ENCODE data around the gene ACKR3.

The ACKR3 gene

DNA sequence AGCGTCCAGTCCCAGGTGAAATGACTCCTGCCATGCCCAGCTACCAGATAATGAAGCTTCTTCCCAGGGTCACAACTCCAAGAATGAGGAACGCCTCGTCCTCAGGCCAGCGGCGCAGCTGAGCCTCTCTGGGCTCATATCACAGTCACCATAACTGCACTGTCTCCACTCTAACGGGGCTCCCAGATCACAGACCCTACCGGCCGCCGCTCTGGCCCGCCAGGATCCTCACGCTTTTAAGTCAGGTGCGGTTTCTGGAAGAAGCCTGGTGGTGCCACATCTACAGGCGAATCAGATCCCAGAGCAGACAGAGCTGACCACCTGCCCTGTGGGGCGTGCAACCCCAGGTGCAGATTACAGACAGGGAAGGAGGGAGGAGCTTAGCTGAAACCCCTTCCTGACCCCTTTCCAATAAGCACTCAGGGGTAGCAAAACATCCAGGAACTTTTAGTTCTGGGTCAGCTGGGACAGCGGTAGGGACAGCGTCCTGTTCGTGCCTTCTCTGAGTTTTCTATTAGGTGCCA, 3.7 kb upstream of the ACKR3 start:
- no peak for DNase-seq (ENCODE audit: low read depth)
- no peak overlapping the region for H3K4me3 ChIP-seq (ENCODE audit: low read depth, low read length)

DNA sequence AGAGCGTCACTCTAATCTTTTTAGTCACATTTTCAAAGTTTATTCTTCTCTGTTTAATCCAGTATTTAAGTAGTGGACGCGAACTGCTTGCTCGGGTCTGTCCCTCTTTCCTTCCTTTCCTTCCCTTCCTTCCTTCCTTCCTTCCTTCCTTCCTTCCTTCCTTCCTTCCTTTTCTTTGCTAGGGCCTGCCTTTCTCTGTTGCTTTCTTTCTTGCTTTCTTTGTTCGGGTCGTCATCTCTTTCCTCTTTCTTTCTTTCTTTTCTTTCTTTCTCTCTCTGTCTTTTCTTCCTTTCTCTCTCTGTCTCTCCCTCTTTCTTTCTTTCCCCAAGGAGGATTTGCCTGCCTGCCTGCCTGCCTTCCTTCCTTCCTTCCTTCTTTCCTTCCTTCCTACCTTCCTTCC, 3.0 kb upstream of the ACKR3 start:
- DNase-seq (ENCODE audit: low read depth) = no peak
- no peak overlapping the region for H3K4me3 ChIP-seq (ENCODE audit: low read depth, low read length)

DNA sequence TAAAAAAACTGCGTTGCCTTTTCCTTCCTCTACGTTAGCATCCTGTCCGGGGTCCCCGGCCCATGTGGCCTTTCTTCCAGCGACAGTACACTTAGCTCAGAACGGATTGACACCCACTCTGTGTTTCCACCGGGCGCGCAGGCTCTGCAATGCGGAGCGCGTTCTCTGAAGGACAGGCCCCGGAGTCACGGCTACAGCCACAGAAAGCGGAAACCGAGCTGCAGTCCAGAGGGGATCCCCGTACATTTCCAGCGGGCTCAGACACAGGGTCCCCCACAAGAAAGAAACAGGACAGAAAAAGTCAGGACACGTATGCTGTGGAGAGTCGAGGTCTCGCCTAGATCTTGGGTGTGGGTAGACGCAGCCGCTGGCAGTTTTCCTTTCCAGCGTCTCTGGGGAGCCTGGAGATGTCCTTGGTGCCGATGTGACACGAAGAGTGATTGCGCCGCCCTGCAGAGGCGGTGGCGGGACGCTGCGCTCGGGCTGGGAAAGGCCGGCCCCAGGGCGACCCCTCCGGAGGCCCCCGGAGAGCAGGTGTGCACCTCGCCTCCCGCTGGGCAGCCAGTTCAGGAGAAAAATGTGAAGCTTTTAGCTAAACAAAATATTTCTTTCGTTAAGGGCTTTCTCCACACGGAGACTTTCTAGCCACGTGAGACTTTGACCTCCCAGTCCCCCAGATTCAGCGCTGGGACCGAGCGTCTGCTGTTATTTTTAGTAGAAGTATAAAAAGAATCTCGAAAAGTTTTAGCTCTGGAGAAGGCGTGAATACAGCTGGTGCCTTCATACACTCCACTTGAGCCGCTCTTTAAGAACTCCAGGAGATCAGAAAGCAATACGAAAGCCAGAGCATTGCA, 1.3 kb upstream of the ACKR3 start:
- no peak for DNase-seq (ENCODE audit: low read depth)

DNA sequence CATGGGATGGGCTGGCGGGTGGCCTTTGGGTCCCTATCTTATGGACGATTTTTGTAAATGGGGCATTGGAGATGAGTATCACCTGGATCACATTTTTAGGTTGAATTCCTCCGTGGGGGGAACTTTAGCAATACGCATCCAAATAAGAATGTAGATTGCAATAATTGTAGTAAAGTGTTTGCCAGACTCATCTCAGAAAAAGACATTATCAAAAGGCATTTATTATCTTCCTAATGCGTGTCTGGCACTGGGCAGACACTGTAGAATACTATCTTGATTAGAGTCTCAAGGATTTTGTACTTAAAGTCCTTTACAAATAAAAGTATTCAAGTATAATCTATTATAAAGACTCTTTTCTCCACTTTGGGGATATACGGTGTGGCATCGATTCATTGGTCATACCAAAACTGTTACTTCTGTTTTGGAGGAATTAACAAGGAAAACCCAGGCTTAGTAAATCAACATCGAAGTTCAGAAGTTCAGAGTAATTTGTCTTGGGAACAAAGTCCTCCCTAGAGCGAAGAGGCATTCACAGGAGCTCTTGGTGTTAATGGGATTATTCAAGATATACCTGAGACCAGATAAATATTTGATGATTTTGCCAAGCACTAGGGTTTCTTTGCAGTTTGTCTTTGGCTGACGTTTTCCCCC, 578 bp upstream of the ACKR3 start:
- DNase-seq (ENCODE audit: low read depth) = no peak
- no peak overlapping the region for H3K4me3 ChIP-seq (ENCODE audit: low read depth, low read length)

More for the DNA sequence above, 1.3 kb upstream of the ACKR3 start:
- no peak overlapping the region for H3K4me3 ChIP-seq (ENCODE audit: low read depth, low read length)

DNA sequence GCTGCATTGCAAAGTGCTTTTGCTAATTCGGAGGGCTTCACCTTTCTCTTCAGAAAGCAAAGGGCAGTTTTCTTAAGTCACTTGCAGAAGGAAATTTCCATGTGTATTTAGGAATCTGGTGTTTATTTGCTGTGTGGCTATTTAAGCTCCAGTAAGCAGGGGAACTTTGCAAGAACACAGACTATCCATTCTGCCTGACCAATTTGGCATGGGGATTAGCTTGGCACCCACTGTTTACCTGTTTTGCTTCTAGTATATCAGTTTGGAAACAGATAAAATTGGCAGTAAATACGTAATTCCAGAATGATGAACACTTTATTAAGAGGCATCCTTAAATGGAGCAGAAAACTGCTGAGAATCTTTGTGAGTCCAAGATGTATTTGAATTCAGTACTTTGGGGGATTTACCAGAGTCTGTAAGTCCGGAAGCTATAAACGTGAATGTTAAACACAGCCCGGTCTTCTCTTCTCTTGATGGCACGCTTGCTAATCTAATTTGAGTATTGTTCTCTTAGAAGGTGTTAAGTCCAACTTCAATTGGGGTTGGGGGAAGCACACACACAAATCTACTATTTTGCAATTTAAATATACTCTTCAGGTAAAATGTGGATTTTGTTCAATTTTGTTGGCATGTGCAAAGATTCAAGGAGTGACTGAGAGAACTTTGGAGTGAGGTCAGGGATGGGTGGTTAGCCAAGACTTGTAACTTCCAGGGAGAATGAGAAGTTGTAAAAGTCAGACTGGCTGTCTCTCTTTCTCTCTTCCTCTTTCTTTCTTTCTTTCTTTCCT, 650 bp downstream of the ACKR3 start:
- no peak for DNase-seq (ENCODE audit: low read depth)
- H3K4me3 ChIP-seq (ENCODE audit: low read depth, low read length) = peak overlapping the region; percentile 21

DNA sequence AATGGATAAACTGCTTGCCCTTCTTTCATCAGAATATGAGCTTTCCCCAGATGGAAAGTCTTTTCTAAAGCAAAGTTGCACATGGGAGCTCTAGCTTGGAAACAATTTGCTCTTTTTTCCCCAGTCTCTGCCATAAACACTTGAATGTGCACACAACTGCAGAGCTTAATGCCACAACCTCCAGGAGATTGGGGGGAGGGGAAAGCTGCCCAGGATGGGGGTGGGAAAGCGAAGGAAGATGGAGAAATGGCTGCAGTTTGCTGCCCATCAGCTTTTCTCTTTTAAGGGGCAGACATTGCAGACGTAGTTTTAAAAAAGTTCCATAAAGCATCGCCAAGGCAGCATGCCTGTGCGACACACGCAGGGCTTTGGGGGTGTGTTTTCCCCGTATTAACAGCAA, 1.5 kb downstream of the ACKR3 start:
- DNase-seq (ENCODE audit: low read depth) = no peak
- H3K4me3 ChIP-seq (ENCODE audit: low read depth, low read length) = no peak overlapping the region

DNA sequence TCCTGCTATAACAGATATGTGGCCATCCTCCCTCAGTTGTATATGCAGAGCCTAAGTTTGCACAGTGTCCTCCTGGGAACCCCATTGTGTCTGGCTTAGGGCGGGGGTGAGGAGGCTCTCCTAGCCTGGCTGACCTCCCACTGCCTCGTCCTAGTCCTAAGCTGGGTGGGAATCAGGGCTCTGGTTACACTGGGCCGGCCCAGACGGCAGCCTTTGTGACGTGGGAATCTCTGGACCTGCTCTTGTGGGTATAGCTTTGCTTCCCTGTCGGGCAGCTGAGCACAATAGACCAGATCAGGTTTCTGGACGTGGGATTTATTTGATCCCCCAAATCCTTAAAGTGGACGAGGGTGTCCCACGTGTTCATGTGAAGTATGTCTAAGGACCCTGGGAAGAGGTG, 2.9 kb downstream of the ACKR3 start:
- H3K4me3 ChIP-seq (ENCODE audit: low read depth, low read length) = no peak overlapping the region
- DNase-seq (ENCODE audit: low read depth) = no peak

DNA sequence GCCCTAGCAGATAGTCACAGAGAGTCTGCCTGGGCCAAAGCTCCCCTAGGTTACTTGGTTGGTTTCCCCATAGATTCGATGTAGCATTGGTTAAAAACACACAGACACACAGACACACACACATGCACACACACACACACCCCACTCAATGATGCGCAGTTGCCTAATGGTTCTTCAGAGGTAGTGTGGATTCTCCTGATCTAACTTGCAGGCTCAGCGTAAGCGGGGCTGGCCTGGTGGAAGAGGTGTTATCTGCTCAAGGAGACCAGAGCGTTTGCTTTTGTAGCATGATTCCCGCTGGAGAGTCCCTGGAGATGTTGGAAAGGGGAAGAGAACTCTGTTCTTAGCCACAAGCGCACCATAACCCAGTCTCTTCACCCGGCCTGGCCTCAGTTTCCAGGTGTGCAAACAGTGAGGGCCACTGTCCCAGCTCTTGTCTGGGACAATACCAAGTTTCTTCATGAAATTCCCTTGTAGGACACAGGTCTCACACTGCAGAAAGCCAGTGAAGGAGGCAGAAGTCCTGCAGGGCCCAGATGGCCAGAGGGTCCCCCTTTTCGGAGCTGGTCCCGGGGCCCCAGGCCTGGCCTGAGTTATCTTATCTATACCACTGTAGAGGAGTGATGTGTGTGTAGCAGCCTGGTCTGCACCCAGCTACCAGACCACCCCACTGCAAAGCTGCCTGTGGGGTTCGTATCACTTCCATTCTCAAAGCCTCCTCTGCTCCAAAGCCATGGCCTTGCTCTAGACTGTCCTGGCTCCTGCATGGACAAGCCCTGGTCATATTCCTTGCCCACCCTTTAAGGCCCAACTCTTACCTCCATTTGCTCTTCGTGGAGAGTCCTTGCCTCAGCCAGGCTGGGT, 3.7 kb downstream of the ACKR3 start:
- no peak overlapping the region for H3K4me3 ChIP-seq (ENCODE audit: low read depth, low read length)
- DNase-seq (ENCODE audit: low read depth) = no peak

DNA sequence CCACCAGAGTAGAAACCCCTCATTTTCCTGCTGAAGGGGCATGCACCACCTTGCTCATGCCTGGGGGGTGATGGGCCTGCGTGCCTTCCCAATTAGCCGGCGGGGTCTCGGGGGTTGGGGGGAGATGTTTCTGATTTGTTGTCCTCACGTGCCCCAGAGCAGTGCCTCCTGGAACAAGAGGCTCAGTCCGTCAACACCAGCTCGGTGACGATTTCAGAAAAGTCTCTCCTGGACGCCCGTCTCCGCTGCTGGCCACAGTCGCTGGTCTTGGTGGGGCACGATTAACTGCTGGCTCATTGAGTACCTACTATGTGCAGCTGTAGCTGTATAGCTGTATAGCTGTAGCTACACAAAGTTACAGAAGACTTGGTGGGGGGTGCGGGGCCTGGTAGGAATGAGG, 4.4 kb downstream of the ACKR3 start:
- DNase-seq (ENCODE audit: low read depth) = no peak
- no peak overlapping the region for H3K4me3 ChIP-seq (ENCODE audit: low read depth, low read length)

DNA sequence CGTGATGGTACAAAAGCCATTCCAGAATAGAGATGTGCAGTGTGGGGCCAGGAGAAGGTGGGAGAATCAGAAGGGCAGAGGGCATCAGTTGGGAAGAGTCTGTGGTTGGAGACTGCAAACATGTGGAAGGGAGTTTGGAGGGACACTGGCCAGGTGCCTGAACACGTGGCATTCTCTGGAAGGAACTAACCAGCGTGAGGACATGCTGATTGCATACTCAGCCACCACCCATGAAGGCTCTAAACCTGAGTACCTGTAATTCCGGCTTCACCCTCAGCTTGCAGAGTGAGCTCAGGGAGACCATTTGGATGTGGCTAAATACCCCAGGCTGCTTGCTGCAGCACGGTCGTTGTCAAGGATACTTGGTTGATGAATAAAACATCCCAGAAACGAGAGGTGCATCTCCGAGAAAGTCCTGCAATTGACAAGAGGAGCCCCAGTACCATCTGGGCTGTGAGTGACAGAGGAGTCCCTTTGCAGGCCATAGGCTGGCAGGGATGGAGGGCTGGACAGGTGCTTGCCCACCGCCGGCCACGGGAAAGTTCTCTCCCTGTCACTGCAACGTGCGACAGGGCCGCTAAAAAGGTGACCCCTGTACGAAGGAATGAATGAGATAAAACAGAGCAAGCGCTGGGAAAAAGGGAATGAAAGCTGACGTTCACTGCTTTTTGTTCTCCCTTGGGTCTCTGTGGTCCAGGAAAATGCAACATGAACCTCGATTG, 5.0 kb downstream of the ACKR3 start:
- DNase-seq (ENCODE audit: low read depth) = no peak
- no peak overlapping the region for H3K4me3 ChIP-seq (ENCODE audit: low read depth, low read length)

DNA sequence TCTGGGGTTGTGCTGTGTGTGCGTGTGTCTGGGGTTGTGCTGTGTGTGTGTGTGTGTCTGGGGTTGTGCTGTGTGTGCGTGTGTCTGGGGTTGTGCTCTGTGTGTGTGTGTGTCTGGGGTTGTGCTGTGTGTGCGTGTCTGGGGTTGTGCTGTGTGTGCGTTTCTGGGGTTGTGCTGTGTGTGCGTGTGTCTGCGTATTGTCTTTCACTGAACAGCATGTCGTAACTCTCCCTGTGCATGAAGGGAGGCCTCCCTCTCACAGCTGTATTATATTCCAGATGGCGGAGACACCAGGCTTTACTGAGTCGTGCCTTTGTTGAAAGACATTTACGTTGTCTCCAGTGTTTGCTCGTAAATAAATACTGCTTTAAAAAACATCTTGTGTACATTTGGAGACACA, 5.9 kb downstream of the ACKR3 start:
- DNase-seq (ENCODE audit: low read depth) = no peak

DNA sequence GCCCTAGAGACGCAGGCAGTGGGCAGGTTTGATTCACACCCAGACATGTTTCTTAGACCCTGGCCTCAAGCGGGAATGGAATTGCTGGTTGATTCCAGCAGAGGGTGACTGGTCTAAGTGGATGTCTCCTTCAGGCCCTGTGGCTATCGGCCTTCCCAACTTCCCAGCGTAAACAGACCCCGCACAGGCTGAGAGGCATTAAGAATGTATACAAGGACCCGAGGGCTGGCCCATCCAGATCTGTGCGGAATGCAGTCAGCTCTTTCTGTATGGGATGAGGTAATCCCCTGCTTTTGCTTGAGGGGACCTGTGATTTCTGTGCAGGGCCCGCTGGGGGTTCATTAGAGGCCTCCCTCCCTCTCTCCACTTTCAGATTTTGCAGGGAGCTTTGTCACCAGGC, 6.5 kb downstream of the ACKR3 start:
- H3K4me3 ChIP-seq (ENCODE audit: low read depth, low read length) = no peak overlapping the region
- no peak for DNase-seq (ENCODE audit: low read depth)

More for the DNA sequence above, 5.9 kb downstream of the ACKR3 start:
- H3K4me3 ChIP-seq (ENCODE audit: low read depth, low read length) = no peak overlapping the region

DNA sequence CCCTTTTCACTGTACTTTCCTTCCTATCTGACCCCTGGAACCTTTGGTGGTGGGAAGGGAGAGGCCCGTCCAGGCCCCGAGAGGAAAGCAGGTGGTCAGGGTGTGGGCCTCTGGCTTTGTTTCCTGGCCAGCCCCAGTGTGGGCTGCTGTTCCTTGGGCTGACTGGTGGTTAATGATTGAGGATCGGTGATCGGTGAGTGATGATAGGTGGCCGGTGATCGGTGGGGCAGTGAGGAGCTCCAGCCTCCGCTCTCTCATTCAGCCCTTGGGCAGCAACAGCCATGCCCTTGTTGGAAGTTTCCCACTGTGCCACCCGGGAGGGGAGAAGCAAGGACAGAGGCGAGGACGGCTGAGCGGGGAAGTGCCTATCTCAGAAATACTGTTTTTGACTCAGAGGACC, 7.3 kb downstream of the ACKR3 start:
- H3K4me3 ChIP-seq (ENCODE audit: low read depth, low read length) = no peak overlapping the region
- no peak for DNase-seq (ENCODE audit: low read depth)

DNA sequence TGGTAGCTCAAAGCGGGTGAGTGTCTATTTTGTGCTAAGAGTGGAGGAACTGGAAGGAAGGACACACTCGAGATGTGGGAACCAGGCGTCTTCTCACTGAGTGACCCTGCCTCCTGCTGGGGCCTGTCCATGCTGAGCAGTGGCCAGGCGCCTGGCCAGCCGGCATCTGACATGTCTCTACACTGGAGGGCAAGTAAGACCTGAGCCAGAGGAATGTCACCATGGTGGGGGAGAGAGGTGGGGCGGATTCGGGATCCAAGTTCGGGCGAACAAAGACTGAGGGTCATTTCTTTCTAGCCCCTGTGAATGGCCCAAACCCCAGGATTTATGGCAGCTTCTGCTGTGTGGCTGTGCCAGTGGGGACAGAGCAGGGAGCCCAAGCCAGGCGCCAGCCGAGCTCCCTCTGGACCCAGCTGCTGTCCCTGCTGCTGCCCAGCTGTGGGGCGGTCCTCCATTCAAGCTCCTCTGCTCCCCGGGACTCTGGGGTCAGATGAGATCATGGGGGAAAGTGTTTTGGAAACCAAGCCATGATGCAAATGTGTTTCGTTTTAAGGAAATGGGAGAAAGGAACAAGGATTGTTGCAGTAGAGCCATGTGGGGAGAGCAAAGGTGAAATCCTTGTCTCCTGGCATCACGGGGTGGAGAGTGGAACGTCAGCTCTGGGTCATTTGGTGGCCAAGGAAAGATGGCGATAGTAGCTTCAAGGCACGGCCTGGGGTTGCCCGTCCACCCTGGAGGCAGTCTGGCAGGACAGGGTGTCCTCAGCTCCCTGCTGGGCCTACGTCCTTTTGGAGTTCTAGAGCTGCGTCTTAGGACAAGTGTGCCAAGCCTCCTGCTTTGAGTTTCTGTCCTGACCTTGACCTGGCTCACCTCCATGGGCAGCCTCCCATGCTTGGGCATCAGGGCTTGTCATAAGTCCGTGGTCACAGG, 8.1 kb downstream of the ACKR3 start:
- H3K4me3 ChIP-seq (ENCODE audit: low read depth, low read length) = no peak overlapping the region
- no peak for DNase-seq (ENCODE audit: low read depth)

DNA sequence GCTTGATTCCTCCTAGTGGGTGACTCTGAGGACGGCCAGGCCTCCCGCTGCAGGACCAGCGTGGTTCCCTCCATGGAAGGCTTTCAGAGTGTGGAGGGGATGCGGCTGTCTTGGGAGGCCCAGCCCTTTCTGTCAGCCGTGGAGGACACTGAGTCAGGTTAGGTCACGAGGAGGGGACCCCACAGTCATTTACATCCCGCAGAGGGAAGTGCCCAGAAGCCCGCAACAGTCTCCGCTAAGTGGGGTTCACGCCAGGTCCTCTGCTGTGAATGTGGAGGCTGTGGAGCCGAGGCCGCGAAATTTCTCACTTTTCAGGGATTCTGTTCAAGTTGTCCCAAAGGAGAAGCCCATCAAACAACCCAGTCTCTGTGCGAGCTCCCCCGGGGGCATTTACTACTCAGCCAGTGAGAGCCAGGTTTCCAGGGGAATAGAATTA, 8.8 kb downstream of the ACKR3 start:
- no peak overlapping the region for H3K4me3 ChIP-seq (ENCODE audit: low read depth, low read length)
- no peak for DNase-seq (ENCODE audit: low read depth)

DNA sequence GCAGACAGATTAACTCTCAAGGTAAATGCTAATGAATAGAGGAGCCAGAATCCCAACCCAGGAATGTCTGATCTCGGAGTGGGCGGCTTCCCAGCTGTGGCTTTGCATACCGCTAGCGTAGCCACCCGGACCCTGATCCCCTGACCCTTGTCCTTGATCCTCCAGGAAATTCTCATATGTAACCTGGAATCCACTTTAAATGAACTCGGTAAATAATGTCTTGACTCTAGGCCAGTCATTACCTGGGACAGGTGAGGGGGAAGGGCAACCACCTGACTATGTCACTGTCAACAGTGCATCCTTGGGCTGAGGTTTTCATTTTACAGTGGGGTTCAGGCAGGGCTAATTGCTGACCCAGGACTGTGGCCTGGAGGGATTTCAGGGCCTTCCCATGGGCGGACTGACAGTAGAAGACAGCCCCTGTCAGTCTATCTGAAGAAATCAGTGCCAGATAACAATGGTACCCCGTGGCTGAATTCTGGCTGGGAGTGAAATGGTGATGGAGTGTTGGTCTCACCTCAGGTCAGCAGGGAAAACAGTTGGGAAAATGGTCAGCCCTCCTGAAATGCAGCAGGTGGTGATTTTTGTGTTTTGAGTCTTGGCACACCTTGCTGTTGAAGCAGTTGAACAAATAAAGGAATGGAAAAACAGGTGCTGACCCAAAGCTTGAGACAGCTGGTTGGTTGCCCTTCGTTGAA, 9.6 kb downstream of the ACKR3 start:
- no peak overlapping the region for H3K4me3 ChIP-seq (ENCODE audit: low read depth, low read length)
- DNase-seq (ENCODE audit: low read depth) = no peak

DNA sequence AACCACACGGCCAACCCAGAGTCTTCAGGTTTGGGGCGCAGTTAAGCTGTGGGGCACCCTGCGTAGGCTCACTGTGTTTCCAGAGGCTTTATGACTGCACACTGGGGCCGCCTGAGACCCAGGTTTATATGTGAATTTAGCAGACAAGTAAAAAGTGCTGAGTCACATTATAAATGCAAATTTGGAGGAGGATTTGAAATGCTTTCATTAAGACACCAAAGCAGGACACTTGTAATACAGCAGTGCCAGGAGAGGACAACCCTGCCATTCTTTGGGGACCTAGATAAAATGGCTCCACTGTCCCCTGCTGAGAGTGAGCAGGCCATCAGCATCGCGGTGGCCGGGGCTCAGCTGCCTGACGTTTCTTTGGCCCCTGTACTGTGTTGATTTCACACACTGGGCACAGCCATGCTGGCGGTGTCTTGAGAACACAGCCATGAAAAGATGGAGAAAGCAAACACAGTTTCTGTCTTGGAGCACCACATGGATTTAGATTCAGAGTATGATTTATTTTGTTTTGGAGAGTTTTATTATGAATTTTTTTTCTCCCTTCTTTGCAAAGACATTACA, 10.2 kb downstream of the ACKR3 start:
- no peak for DNase-seq (ENCODE audit: low read depth)
- no peak overlapping the region for H3K4me3 ChIP-seq (ENCODE audit: low read depth, low read length)
